Measurements from ENCODE around the gene RBM28.
"Not testable (repeated sequence)": the region's sequence is repeated elsewhere in the genome, so short reads cannot be mapped to it uniquely, and the experiment has no call there.

The RBM28 gene

DNA sequence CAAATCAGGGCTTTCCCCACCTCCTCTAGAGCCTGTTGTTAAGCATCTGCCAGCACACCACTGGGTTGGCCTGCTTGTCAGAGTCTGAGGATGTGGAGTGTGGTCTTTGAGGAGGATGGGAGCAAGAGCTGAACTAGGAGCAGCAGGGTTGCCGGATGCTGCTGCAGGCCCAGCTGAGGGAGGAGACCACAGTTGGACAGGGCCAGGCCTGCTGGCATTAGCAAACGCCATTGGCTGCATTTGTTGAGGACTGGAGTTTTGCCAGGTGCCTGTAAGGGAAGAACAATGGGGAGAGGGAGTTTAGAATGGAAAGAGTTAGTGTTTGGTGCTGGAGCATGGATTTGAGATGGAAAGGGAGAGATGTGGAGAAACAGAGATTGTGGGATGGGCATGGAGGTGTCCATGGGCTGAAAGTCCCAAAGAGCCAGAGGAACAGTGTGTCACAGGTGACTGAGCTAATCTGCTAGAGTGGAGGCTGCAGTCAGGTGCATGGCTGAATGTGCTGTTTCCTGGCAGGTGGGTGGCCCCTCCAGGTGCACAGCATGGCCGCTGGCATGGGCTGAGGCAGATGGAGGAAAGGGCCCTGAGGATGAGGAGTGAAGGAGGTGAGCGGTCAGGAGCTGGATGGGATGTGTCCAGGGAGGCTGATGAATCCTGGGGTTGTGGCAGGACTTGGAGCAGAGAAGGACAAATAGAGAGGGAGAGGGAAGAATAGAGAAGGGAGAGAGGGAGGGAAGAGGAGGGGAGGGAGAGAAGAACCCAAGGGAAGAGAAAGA lies 61.9 kb downstream of the RBM28 start:
- DNase-seq (ENCODE audit: low read depth) = no peak

GRCh38 chr7:128280451-128280850 lies 63.3 kb downstream of the RBM28 start:
- DNase-seq (ENCODE audit: low read depth) = not testable (repeated sequence)

GRCh38 chr7:128279124-128279713 lies 64.5 kb downstream of the RBM28 start:
- no peak for DNase-seq (ENCODE audit: low read depth)

DNA sequence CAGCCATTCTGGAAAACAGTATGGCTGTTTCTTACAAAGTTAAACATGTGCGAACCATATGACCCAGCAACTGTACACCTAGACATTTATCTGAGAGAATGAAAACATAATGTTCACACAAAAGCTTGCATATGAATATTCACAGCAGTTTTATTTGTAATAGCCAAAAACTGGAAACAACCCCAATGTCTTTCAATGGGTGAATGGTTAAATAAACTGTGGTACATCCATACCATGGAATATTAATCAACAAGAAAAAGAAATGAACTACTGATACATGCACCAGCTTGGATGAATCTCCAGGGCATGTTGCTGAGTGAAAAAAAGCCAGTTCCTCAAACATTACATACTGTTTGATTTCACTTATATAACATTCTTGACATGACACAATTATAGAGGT lies 65.3 kb downstream of the RBM28 start:
- DNase-seq (ENCODE audit: low read depth) = no peak

- no peak for DNase-seq (ENCODE audit: low read depth)
These were observed 68.0 kb downstream of the RBM28 start for GRCh38 chr7:128275681-128276080.

GRCh38 chr7:128274884-128275603 lies 68.7 kb downstream of the RBM28 start:
- DNase-seq (ENCODE audit: low read depth) = no peak

GRCh38 chr7:128274246-128274883 lies 69.3 kb downstream of the RBM28 start:
- no peak for DNase-seq (ENCODE audit: low read depth)

DNA sequence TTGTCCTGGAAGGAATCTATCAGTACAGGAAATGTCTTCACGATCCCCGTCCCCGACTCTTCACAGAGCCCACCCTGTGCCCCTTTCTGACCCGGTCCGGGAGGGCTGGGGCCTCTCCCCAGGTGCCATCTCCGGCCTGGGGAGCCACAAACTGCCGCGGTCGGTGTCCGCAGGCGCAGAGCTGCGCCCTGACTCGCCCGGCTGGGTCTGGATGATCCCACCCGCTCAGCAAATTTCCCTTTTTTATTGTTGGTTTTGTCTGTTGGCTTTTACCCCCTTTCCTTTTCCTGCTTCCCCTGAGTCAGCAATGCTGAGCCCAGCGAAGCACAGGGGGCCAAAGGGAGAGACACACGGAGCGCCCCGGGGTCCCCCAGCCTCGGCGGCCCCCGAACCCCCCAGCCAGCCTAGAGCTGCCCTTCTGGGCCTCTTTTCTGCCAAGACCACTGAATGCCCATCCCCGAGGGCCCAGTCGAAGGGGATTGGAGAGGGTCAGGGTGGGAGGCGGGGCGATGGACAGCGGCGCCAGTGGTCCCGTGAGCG lies 71.7 kb downstream of the RBM28 start:
- DNase-seq (ENCODE audit: low read depth) = no peak

DNA sequence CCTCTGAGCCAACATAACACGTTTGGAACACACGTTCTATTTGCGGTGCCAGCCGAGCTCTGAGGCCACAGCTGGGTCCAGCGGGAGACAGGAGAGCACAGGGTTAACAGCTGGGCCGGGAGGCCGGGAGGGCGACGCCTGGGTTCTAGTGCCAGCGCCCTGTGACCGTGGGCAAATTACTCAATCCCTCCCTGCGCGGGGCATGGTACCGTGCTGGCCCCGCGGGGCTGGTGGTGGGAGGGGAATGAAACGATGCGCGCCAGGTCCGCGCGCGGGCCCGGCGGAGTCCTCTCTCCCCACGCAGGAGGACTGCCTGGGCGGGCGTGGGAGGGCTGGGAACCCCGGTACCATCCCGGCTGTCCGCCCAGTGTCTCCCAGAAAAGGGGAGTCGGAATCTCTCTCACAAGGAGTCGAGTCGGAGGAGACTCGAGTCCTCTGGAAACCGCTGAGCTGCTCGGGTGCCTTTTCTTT lies 72.2 kb downstream of the RBM28 start:
- no peak for DNase-seq (ENCODE audit: low read depth)

DNA sequence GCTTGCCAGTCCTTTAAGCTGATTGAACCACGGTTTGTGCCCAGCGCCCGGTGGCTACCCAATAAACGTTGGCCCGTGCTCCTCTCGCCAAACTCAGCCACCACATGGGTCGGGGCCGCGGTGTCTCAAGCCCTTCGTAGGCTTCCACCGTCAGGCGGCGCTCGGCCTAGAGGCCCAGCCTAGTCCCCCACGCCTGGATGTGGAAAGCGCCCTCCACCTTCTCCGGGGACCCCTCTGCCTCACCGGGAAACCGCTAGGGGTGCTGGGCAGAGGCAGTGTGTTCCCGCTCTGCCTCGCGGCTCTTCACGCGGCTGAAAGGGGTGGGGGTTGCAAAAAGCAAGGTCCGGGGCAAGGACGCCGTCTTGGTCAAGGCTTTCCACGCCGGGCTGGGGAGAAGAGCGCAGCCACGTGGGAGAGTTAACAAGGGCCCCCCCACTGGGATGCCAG lies 72.9 kb downstream of the RBM28 start:
- no peak for DNase-seq (ENCODE audit: low read depth)

GRCh38 chr7:128268233-128268632 lies 75.5 kb downstream of the RBM28 start:
- no peak for DNase-seq (ENCODE audit: low read depth)

DNA sequence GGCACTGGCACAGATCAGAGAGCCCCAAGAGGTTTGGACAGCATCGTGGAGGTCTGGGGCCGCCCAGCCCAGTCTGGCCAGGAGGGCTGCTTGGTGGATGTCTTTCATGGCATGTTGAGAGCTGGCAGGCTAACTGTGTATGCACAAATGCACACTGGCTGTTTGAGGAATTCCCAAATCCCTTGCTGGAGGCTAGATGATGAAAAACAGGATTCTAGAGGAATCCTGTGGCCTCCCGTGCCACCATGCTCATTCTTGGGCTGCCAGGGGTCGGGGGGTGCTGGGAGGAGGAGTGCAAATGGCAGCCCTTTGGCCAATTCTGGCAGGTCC lies 76.1 kb downstream of the RBM28 start:
- DNase-seq (ENCODE audit: low read depth) = no peak

GRCh38 chr7:128266883-128267594 lies 76.7 kb downstream of the RBM28 start:
- DNase-seq (ENCODE audit: low read depth) = no peak

DNA sequence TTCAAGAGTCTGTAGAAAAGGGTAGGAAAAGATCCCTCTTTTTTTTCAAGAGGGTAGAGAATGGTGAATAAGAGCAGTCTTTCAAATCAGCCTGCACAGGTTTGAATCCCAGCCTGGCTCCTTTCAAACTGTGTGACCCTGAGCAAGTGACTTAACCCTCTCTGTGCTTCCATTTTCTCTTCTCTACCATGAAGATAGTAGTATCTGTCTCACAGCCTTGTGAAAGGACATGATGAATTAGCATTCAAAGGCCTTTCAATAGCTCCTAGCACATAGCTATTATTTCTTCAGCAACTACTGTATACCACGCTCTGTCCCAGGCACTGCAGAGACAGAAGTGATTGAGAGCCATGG lies 77.2 kb downstream of the RBM28 start:
- DNase-seq (ENCODE audit: low read depth) = no peak

DNA sequence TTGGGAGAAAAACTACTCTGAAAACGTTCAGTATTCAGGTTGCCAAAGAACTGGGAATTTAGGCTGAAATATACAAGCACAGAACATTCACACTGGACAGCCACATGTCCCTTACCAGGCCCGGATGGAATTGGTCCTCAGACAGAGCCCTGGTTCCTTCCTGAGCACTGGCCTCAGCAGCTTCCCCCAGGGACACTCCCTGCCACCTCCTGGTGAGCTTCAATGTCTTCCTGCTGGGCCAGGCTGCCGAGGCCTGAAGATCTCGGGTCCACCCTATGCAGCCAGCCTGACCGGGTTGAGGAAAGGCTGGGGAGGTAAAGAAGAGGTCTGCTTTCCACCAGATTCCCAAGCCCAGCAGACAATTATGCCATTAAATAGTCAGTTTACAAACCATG lies 77.8 kb downstream of the RBM28 start:
- no peak for DNase-seq (ENCODE audit: low read depth)

GRCh38 chr7:128265156-128265905 lies 78.4 kb downstream of the RBM28 start:
- no peak for DNase-seq (ENCODE audit: low read depth)

DNA sequence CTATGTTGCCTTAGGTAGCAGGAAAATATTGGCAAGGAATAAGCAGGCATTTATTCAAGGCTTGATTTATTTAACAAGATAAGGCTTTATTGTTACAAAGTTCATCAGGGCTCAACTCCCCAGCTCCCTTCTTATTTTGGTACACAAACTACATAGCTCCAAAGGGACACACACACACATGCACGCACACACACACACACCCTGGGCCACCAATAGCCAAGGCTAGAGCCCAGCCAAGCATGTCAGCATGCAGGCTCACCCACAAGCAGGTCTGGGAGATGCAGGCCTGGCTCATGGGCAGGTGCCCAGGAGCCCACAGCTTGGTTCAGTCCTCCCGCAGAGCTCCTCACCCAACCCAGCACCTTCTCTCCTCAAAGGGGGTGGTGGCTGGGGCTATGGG lies 79.2 kb downstream of the RBM28 start:
- DNase-seq (ENCODE audit: low read depth) = no peak

- no peak for DNase-seq (ENCODE audit: low read depth)
These were observed 80.3 kb downstream of the RBM28 start for GRCh38 chr7:128263420-128263819.

DNA sequence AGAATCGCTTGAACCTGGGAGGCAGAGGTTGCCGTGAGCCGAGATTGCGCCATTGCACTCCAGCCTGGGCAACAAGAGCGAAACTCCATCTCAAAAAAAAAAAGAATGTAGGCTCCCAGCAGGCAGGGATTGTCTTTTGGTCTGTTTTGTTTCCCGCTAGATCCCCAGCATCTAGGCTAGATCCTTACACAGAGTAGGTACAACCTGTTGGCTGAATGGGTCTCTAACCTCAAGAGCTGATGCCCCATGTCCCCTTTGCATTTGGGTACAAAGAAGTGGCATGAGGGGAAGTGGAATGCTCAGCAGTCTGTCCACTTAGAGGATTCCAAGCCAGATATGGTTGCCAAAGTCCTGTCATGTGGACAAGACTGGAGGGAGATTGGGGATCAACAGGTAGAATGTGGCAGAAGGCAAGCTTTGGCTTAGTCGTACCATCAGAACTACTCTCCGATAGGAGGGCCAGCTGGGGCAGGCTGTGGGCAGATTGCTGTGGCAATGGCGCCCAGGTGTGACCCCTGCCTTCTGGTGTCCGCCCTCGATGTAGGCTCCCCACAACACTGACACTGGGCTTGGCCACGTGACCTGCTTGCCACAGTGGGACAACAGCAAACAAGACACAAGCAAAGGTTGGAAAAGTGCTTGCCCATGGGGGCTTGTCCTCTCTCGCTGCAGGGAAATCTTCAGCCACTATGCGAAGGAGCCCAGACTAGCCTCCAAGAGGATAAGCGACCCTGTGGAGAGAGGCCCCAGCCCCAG lies 81.3 kb downstream of the RBM28 start:
- DNase-seq (ENCODE audit: low read depth) = no peak

- no peak for DNase-seq (ENCODE audit: low read depth)
These were observed 83.5 kb downstream of the RBM28 start for GRCh38 chr7:128260069-128260795.

Data from activated T-helper 1 cell treated with Interleukin-2 at 50 U/mL for 16 hours (primary cell).